Activated CD8-positive, alpha-beta memory T cell treated with anti-CD3 and anti-CD28 coated beads for 36 hours (primary cell): ENCODE data around the gene PRR7. TPM values are rescaled to one million over a fixed set of nuclear protein-coding genes. Genes with fewer than 3 reads are reported as not detected.

ENCODE experiments used
- CTCF ChIA-PET: fragments of 350-600 bp; sonication (Branson Sonifier 250); formaldehyde crosslinking; loops from one replicate; lab custom pipeline; 2021; ENCODE audit warnings: antibody characterized with exemption; lab: Charles Lee
- POLR2A ChIA-PET: fragments of 350-600 bp; sonication (Branson Sonifier 250); formaldehyde crosslinking; loops from one replicate; lab custom pipeline; 2021; ENCODE audit warnings: antibody characterized with exemption; lab: Charles Lee
- total RNA-seq, 2 experiments: library from RNA; stranded (reverse); gene quantifications; one replicate each; pipeline ENCODE4 v1.2.3, GENCODE V29; 2021

PRR7 gene
- total RNA-seq, 2 experiments from 2014 or later = 18.7 to 20.1 TPM

DNA sequence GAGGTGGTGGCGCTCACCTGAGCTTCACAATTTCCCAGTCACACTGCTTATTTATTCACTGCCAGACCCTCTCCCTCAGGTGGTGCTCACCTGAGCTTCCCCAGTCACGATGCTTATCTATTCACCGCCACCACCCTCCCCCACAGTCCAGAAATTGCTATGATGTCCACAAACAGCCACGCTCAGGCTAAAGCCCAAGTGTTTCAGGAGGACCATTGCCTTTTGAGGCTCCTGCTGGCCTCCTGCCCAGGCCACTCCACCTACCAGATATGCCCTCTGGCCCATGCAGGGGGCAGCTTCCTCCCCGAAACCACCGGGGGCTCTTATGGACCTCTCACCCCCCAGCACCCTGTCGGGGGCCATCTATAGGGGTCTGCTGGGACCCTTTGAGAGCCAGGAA is 46.2 kb downstream of the PRR7 start:
- ChIA-PET CTCF (interaction anchor here (1.2 to 4.2 kb wide), 5 partner anchors 8 to 89 kb away, joined by 3 to 19 read pairs (median 6); no protein-coding TSS in a partner anchor), POLR2A (interaction anchor here (0.9 to 1.5 kb wide), 2 partner anchors 16 to 21 kb away, joined by 3 to 4 read pairs; no protein-coding TSS in a partner anchor)

DNA sequence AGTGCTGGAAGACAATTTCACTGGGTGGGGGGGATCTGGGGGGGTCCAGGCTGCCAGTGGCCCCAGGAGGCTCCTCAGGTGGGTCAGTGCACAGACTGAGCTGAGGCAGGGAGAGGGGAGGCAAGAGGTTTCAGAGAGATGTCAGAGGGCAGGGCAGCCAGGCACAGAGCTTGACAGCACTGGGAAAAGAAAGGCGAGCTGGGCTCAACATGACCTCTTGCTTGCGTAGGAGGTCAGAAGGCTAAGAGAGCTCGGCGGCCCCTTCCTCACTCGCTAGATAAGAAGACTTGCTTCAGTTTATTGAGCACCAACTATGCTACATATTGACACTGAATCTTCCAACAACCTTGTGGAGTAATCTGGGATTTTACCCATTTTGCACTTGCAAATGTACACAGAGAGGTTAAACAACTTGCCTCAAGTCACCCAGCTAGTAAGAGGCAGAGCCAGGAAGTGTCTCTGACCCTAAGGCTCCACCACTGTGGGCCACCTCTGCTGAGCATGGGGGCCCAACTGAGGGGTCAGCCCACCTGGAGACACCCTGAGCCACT is 47.3 kb downstream of the PRR7 start:
- POLR2A ChIA-PET = interaction anchor here (0.7 to 1.5 kb wide), 4 partner anchors 17 to 108 kb away, joined by 3 to 4 read pairs (median 4); no protein-coding TSS in a partner anchor
- CTCF ChIA-PET = interaction anchor here (1.0 to 4.2 kb wide), 7 partner anchors 11 to 90 kb away, joined by 3 to 19 read pairs (median 3); no protein-coding TSS in a partner anchor

DNA sequence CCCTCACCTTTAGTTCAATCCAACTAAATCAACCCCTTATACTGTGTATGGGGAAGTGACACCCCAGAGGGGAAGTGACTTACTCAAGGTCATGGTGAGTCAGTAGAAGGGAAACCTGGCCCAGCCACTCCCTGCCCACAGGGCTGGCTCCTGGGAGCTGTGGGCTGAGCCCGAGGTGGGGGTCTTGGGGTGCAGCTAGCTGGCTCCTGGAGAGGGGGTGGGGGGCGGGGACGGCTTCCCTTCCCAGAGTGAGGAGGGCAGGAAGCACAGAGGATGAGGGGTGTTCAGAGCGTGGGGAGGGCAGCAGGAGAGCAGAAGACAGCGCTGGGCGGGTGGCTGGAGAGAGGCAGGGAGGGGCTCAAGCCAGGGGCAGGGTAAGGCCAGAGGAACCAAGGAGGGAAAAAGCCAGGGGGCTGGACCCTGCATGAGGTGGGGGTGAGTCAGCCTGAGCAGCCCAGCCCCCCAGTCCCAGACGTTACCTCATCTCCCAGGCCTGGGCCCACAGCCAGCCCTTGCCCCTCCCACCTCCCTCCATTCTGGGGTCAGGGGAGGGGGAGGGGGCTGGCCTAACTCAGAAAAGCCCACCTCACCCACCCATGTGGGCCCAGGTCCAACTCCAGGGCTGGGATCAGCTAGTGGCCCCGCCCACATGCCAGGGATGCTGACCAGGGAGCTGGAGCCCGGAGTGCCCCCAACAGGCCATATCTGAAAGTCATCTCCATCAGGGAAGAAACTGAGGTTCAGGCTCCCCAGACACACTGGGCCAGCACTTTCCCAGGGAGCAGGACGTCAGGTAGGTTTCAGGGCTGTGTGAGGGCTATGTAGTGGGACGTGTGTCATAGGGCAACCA is 48.0 kb downstream of the PRR7 start:
- ChIA-PET CTCF (interaction anchor here (0.6 to 4.6 kb wide), 11 partner anchors 14 to 185 kb away, joined by 3 to 23 read pairs (median 4); no protein-coding TSS in a partner anchor), POLR2A (interaction anchor here (0.7 to 2.0 kb wide), 3 partner anchors 22 to 108 kb away, joined by 3 to 9 read pairs (median 3); no protein-coding TSS in a partner anchor)

DNA sequence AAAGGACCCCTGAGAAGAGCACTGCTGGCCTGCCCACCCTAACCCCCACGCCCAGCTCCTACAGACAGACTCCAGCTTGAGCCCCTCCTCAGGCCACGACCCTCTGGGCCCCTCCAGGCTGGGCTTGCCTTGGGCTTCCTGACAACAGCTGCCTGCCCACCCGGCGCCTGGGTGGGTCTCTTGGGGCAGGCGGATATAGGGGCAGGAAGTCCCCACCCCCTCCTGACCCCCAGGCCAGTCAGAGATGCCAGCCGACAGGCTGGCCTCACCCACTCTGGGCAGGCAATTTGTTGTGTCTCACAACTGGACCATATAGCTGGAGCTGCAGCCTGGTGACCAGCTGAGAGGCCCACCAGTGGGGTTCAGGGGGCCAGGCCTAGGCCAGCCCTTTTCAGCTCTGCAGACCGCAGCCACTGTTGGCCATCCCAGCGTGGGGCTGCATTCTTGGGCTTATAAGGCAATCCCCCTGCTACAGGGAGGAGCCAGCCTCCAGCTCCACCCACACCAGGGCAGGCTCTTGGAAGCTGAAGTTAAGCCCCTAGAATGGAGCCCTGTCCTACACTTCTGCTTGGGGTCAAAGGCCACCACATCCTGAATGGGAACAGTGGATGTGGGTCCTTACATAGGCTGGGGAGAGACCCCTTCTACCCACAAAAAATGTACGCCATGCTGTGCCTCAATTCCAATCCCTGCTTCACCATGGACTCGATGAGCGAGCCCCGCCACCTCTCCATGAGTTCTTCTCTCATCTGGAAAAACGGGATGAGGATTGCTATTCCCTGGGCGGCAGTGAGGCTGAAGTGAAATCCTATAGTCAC is 48.8 kb downstream of the PRR7 start:
- ChIA-PET POLR2A (interaction anchor here (0.7 to 2.0 kb wide), 2 partner anchors 21 to 23 kb away, joined by 3 to 9 read pairs; no protein-coding TSS in a partner anchor), CTCF (interaction anchor here (0.6 to 4.6 kb wide), 8 partner anchors 14 to 186 kb away, joined by 3 to 23 read pairs (median 6); no protein-coding TSS in a partner anchor)

DNA sequence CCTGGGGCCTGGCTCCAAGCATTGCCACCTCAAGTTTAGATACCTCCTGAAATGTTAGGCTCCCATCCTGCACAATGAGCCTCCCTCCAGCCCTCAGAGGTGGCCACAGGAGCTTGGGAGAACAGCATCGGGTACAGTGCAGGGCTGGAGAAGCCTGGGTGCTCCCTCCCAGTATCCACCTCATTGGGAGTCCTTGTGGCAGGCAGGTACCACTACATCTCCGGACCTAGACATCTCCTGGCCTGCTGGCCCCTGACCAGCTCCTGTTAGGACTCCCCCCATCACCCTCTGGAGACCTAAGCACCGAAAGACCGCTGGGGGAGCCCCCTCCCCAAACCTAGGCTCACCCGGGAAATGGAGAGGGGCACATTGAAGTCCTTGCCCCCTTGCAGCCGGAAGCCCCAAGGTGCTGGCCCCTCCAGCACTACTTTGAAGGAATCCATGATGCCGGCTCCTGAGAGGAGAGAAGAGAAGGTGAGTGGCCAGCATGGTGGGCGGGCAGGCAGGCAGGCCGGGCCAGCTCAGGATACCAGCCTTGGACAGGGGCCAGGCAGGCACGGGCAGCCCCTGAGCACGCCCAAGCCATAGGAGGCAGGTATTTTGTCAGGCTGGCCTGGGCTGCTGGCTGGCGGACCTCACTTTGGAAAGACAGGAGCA is 49.6 kb downstream of the PRR7 start:
- ChIA-PET CTCF (interaction anchor here (1.0 to 4.6 kb wide), 5 partner anchors 24 to 186 kb away, joined by 4 to 23 read pairs (median 9); no protein-coding TSS in a partner anchor), POLR2A (interaction anchor here (0.7 to 2.3 kb wide), 5 partner anchors 13 to 92 kb away, joined by 3 to 10 read pairs (median 9); partner anchors contain the start of gene DOK3)

DNA sequence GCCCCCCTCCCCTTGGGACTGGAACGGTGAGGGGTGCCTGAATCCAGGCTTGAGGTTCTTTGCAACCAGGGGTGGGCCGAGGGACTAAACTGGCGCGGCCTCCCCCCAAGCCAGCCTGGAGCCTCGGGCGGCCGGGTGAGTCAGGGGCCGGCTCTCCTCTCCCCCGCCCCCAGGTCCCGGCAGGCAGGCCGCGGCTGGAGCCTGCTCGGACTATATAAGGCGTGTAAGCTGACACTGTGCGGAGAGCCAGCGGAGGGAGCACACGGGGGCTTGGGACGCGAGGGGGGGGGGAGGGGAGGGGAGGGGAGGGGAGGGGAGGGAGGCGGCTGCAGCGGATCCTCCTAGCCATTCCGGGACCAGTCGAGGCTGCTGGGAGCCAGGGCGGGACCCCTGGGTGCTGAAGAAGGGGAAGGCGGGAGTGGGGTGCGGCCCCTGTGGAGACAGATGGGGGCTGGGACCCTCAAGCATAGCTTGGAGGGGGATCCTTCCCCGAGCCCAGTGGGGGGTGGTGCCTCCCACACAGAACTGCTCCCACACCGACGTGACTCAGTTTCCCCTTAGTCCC is 50.2 kb downstream of the PRR7 start:
- CTCF ChIA-PET = interaction anchor here (0.8 to 4.6 kb wide), 10 partner anchors 11 to 187 kb away, joined by 3 to 23 read pairs (median 4); no protein-coding TSS in a partner anchor
- POLR2A ChIA-PET = interaction anchor here (1.0 to 2.3 kb wide), 6 partner anchors 12 to 185 kb away, joined by 3 to 10 read pairs (median 6); partner anchors contain the start of genes DOK3, GRK6 and MXD3

DNA sequence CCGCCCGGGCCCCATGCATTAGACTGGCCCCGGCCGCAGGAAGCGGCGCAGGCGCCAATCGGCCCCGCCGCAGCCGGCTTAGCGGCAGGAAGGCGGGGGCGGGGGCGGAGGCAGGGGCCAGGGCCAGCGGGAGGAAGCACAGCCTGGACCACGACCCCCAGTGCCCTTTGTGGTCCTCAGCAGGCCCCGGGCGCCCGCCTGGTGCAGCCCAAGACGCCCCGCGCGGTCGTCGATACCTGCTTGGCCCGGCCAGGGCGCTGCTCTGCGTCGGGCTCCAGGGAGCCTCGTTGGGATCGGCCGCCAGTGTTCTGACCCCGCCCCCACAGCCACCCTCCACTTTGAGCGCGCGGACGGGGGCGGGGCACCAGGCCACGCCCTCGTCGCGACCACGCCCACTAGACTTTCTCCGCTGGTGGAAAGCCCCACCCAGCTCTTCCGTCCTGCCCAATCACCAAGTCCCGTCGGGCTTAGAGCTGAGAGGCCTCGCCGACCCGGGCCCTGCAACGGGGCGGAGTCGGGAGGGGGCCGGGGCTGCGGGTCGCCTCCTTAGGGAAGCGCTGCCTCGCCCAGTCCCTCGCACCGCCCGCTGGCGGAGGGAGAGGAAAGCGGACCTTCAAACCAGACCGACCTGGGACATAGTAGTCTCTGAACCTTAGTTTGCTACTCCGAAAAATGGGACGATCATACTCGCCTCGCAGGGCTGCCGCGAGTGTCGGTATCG is 50.8 kb downstream of the PRR7 start, which contains the start of gene PDLIM7:
Gene PDLIM7 (minus strand): TSS at position 313 of the 721 bp plus-strand sequence. CDS start 1,092 bp downstream, outside the sequence.
- POLR2A ChIA-PET = interaction anchor here (1.0 to 2.3 kb wide), 6 partner anchors 11 to 186 kb away, joined by 3 to 10 read pairs (median 6); partner anchors contain the start of genes DOK3, GRK6 and MXD3
- CTCF ChIA-PET = interaction anchor here (0.7 to 4.6 kb wide), 12 partner anchors 11 to 197 kb away, joined by 3 to 23 read pairs (median 4); no protein-coding TSS in a partner anchor

DNA sequence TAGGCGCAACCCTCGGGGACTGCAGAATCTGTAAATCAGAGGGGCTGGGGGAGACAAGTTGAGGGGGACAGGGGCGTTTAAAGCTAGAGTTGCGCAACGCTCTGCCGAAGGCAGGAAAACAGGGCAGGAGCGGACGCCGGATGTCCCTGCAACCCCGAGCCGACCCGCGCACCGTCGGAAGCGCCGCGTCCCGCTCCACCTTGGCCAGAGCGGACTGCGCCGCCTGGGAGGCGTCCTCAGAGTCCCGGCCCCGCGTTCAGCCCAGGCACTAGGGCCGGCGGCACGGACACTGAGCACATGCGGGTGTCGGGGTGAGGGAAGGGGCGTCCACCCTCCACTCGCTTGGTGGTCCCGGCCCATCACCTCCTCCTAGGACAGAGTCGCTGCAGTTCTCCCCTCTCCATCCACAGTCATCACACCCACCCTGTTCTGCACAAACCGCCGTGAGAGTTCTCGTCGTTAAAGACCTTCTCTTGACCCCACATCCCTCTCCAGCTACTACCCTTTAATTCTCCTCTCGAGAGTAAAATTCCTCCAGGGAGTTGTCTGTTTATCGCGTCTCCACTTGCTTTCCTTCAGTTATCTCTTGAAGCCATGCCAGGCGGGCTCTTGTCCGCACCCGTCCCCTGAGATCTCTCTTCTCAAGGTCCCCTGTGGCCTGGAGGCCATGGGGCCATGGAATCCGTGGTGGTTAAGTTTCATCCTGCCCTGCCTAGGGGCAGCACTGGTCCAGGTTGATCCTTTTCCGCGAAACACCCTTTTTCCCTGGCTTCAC is 51.6 kb downstream of the PRR7 start:
- CTCF ChIA-PET = interaction anchor here (0.7 to 4.6 kb wide), 12 partner anchors 9 to 198 kb away, joined by 3 to 23 read pairs (median 3); no protein-coding TSS in a partner anchor

DNA sequence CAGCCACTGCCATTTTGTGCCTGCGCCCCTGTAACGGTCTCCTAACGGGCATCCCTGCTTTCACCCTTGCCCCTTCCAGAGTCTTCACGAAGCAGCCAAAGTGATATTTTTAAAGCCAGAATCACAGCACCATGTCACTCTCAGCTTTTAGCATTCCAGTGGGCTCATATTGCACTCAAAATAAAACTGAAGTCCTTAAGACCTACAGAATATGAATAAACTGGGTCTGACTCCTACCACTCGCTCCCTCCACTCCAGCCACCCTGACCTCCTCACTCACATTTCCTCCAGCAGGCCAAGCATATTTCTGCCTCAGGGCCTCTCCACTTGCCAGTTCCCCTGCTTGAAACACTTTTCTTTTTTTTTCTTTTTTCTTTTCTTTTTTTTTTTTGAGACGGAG is 53.2 kb downstream of the PRR7 start:
- POLR2A ChIA-PET = no interaction called here
- CTCF ChIA-PET = interaction anchor here (0.9 to 3.3 kb wide), 5 partner anchors 24 to 97 kb away, joined by 4 to 37 read pairs (median 17); no protein-coding TSS in a partner anchor

More for the DNA sequence above, 51.6 kb downstream of the PRR7 start:
- POLR2A ChIA-PET = interaction anchor here (0.6 to 2.3 kb wide), 7 partner anchors 11 to 186 kb away, joined by 3 to 10 read pairs (median 5); partner anchors contain the start of genes DOK3, GRK6 and MXD3

DNA sequence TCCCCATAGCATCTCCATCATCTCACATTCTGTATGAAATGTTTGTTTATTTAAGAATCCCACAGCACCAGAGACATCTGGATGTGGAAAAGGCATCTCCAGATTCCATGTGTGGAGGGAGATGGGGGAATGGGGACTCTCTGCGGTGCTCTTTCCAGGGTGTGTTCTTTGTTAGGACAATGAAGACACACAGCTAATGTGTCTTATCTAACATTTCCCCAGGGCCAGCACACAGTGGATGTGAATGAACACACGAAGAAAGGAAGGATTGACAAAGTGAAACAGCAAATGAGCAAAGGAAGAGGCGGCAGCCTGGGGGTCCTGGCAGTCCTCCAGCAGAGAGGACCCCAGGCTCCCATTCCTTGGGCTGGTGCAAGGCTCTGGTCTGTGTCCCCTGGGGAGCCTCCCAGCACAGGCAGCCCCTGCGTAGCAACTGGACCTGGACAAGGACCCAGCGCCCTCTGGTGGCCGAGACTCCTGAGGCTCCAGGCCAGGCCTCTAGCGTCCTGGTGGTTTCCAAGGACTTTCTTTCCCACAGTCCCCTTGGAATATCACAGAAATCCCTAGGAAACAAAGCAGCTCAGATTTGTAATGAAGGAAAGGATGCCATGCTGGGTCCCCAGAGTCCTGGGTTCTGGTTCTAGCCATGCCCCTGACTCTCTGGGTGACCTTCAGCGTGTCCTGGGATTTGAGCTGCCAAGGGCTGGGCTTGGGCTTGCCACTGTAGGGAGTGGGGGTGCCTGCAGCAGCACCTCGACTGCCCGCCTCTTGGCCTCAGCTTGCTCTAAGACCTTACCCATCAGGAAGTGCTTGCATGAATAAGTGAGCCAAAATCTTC is 54.3 kb downstream of the PRR7 start:
- ChIA-PET CTCF (interaction anchor here (0.6 to 3.3 kb wide), 28 partner anchors 8 to 259 kb away, joined by 3 to 37 read pairs (median 4); partner anchors contain the start of genes DBN1, DDX41, DOK3 and LMAN2), POLR2A (no interaction called here)

DNA sequence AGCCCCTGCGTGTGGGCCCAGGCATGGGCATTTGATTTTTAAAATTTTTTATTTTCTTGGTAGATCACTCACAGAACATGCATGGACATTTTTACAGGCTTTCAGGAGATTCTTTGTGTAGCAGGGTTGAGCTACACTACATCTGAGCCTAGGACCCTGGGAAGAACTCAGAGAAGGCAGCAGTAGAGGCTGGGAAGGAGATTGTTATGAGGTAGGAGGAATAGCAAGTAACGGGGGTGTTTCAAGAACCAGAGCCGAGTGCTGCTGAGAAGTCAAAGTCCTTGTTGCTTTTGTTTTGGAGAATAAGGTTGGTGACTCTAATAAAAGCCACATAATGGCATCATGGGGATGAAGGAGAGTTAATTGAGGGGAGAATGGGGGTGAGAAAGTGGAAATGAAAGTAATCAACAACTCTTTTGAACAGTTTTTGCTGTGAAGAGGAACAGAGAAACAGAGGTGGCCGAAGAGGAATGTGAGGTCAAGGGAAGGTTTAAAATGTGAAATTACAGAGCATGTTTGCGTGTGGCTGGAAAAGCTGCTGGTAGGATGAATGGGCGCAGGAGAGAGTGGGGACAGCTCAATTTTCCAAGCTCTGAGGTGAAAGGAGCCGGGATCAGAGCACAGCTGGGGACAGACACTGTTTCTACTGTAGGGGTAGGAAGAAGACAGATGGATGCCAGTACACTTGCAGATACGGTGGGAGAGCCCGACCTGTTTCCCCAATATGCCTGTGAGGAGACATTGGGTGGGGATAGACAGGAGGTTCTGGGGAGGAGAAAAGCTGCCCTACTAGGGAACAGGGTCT is 55.5 kb downstream of the PRR7 start:
- ChIA-PET CTCF (interaction anchor here (0.8 to 3.3 kb wide), 25 partner anchors 8 to 193 kb away, joined by 3 to 37 read pairs (median 4); partner anchors contain the start of genes DBN1, DDX41, DOK3 and LMAN2), POLR2A (no interaction called here)

DNA sequence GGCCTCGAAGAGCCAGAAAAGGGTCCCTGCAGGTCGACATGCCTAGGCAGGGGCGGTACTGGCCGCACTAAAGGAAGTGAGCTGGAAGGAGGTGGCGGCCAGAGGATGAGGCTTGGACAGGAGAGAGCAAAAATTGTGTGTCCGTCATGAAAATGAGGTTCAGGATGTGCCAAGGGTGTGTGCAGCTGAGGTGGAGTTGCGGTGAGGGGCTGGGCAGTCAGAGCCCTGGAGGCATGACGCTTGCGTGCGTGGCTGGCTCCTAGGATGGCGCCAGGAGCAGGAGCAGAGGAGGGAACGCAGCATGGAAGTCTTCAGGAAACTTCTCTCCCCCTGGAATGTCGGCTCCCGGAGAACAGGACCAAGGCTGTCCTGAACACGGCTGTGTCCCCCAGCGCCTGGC is 56.3 kb downstream of the PRR7 start:
- CTCF ChIA-PET = interaction anchor here (2.0 to 2.8 kb wide), 2 partner anchors 11 to 113 kb away, joined by 13 to 18 read pairs; no protein-coding TSS in a partner anchor
- POLR2A ChIA-PET = no interaction called here

DNA sequence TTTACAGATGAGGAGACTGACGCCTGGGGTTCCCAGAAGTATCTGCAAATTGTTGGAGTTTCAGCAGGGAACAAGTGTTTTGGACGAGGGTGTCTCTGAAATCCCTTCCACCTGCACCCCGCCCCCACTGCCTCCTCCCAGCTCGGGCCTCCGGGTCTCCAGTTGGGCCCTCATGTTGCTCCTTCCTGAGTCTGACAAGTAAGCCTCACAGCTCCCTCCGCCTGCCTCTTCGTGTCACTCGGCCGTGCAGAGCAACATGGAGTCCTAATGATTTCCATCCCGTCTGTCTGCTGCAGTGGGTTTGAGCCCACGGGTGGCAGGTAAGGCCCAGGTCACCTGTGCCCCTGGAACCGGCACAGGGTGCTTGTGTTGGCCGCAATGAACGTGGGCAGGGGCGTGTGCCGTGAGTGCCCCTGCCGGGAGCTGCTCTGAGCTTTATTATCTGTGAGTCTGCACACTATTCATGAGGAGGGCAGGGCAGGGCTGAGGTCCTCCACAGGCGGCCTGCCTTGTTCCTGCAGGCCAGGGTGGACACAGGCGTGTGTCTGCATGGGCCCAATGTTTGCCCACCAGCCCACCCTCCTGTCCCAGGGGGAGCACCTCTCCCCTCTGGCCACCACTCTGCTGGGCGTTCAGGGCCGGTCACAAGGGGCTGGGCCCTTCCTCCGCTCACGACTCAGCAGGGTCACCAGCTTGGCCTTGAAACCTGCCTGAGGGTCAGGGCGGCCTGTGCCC is 56.9 kb downstream of the PRR7 start:
- ChIA-PET POLR2A (no interaction called here), CTCF (no interaction called here)
